C4-2B (cell line): ENCODE results near the gene PRR7.

ENCODE experiments used
- ZFX ChIP-seq: fragments of 450-650 bp; IDR thresholded peaks from 2 replicates; pipeline ENCODE4 v1.6.1; 2017
- TF ChIP-seq, protein P1 (sequence below): fragments of 450-650 bp; conservative IDR thresholded peaks from 2 replicates; pipeline ENCODE4 v1.5.1; 2017; ENCODE audit warnings: mild to moderate bottlenecking

- TF ChIP-seq, protein P1, sequence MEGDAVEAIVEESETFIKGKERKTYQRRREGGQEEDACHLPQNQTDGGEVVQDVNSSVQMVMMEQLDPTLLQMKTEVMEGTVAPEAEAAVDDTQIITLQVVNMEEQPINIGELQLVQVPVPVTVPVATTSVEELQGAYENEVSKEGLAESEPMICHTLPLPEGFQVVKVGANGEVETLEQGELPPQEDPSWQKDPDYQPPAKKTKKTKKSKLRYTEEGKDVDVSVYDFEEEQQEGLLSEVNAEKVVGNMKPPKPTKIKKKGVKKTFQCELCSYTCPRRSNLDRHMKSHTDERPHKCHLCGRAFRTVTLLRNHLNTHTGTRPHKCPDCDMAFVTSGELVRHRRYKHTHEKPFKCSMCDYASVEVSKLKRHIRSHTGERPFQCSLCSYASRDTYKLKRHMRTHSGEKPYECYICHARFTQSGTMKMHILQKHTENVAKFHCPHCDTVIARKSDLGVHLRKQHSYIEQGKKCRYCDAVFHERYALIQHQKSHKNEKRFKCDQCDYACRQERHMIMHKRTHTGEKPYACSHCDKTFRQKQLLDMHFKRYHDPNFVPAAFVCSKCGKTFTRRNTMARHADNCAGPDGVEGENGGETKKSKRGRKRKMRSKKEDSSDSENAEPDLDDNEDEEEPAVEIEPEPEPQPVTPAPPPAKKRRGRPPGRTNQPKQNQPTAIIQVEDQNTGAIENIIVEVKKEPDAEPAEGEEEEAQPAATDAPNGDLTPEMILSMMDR = no peak
- no peak for TF ChIP-seq ZFX
Observed at GRCh38 chr5:177405312-177405711, 41.3 kb upstream of the PRR7 start.
